K562 (cell line): Measurements from ENCODE around the gene CFAP53. TPM values are rescaled to one million over a fixed set of nuclear protein-coding genes. Genes with fewer than 3 reads are reported as not detected.
A peak's percentile ranks its signal among the peaks of the same experiment; 100 is the strongest.

ENCODE experiments used
- IFI16 ChIP-seq: fragments of 250-450 bp; sonication (Bioruptor Pico); IDR thresholded peaks from 2 replicates; pipeline ENCODE4 v2.1.2; 2022; ENCODE audit warnings: mild to moderate bottlenecking, inconsistent platforms
- MTA2 ChIP-seq: fragments of 450-650 bp; IDR thresholded peaks from 2 replicates; pipeline ENCODE4 v1.6.1; 2016; ENCODE audit warnings: low read depth
- MTA3 ChIP-seq: fragments of 450-650 bp; formaldehyde crosslinking; IDR thresholded peaks from 2 replicates; pipeline ENCODE4 v1.6.1; 2017; ENCODE audit warnings: mild to moderate bottlenecking, borderline replicate concordance
- NBN ChIP-seq: fragments of 450-650 bp; IDR thresholded peaks from 2 replicates; pipeline ENCODE4 v1.6.1; 2016; ENCODE audit warnings: low read depth, mild to moderate bottlenecking
- SMARCA4 ChIP-seq: fragments of 450-650 bp; IDR thresholded peaks from 2 replicates; pipeline ENCODE4 v1.6.1; 2016
- XRCC5 ChIP-seq: fragments of 200-400 bp; formaldehyde crosslinking; IDR thresholded peaks from 2 replicates; pipeline ENCODE4 v1.6.1; 2017; ENCODE audit warnings: low read depth, mild to moderate bottlenecking, low read length
- ZBTB11 ChIP-seq, 3 experiments: fragments of 200-800 bp in 1 of 3; fragments of 250-450 bp in 1 of 3; fragments of 450-650 bp in 1 of 3; sonication (Bioruptor Pico) in 1 of 3; sonication (Bioruptor generic) in 1 of 3; formaldehyde crosslinking in 1 of 3; IDR thresholded peaks; 2 replicates each; pipeline versions ENCODE4 v1.6.1 to v1.8.0; 2016 to 2022; ENCODE audit warnings: mild to moderate bottlenecking in 2 of 3, missing genetic modification characterization in 2 of 3, missing compliant biosample characterization in 1 of 3, moderate library complexity in 1 of 3
- polyA plus RNA-seq, 8 experiments: library from polyadenylated mRNA; depleted of rRNA in 4 of 8; stranded (reverse) in 5 of 8; unstranded in 3 of 8; fragments of >200 nt; fragmentation: Nextera tagmentation in 2 of 8; fragmentation: Illumina TruSeq in 1 of 8; extraction: Ambion mirVana in 2 of 8; extraction: Trizol in 1 of 8; gene quantifications; 2 replicates each; pipeline versions ENCODE4 v1.2.1 to v1.2.3, GENCODE V29; 2011 to 2014; ENCODE audit warnings: inconsistent platforms in 1 of 8, missing spikeins in 1 of 8
- total RNA-seq, 7 experiments: library from RNA; depleted of rRNA in 6 of 7; stranded (reverse); fragments of >200 nt in 6 of 7; fragmentation: Illumina TruSeq in 2 of 7; extraction: Trizol in 2 of 7; gene quantifications; 2 replicates each; pipeline versions ENCODE4 v1.2.1 to v1.2.3, GENCODE V29; 2011 to 2021; ENCODE audit warnings: low replicate concordance in 1 of 7

Gene CFAP53
- total and polyA plus RNA-seq, 9 of the 15 experiments (the other 6 are each of a cell fraction or from before 2014, with no cell fraction given): 0.21 to 1.9 (median 1.2) TPM

- TF ChIP-seq ZBTB11 (CRISPR knock-in tag; IDR thresholded peaks at IDR 0.05): no peak
- TF ChIP-seq MTA2: no peak
- TF ChIP-seq MTA3: 0 out of 2 replicates have a peak, but pooled peaks have one; percentile 32
- TF ChIP-seq NBN: no peak
- TF ChIP-seq SMARCA4: no peak
- TF ChIP-seq XRCC5: no peak
- no peak for TF ChIP-seq IFI16 (CRISPR knock-in tag)
- TF ChIP-seq, all 486 proteins: peak for 3
These were observed 15.8 kb upstream of the CFAP53 start (continued) for GRCh38 chr18:50281972-50282520.
